Skeletal muscle cell (primary cell): Measurements from ENCODE around the gene STX16.

Experiments used
- DNase-seq: peaks from one replicate; pipeline ENCODE4 v3.0.0-alpha.2; 2010; ENCODE audit warnings: low read depth
- H3K4me3 ChIP-seq: 2 replicates; pipeline ENCODE4 v1.5.1; 2011; ENCODE audit warnings: low read depth, mild to moderate bottlenecking, control low read depth, low read length, moderate library complexity

Gene STX16, protein sequence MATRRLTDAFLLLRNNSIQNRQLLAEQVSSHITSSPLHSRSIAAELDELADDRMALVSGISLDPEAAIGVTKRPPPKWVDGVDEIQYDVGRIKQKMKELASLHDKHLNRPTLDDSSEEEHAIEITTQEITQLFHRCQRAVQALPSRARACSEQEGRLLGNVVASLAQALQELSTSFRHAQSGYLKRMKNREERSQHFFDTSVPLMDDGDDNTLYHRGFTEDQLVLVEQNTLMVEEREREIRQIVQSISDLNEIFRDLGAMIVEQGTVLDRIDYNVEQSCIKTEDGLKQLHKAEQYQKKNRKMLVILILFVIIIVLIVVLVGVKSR

DNA sequence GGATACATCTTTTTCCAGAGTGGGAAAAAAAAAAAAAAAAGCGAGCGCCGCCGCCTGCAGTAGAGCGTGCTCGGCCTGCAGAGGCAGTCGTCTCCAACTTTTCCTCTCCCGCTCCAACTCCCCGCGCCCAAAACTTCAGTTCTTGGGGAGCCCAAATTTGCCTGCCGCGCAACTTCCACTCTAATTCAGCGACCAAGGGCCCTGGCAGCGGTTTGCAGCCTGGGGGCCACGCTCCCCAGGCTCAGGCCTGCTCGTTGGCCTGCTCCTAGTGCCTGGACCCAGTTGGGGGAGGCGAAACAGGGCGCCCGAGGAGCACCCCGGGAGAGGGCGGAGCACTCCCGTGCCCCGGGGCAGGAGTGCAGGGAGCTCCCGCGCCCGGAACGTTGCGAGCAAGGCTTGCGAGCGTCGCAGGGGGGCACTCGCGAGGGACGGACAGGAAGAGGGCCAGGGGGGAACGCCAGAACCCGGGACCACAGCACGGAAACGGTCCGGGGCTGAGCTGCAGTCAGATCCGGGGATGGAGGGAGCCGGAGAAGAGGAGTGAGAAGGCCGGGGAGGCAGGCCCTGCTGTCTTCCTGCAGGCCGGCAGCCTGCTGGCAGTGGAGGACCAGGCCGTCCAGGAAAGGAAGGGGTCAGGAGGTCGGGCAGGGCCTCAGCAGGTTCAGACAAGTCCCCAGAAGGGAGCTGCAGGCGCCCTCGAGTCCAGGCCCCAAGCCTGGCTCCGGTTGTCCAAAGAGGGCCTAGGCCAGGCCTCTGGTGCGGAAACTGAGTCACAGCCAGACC lies at the start of gene STX16:
TSS of gene STX16 (plus strand) at position 508 of the 783 bp plus-strand sequence. CDS start 724 bp downstream, outside the sequence.
- peak; percentile 78 for DNase-seq
- H3K4me3 ChIP-seq = peak within 1 kb of the TSS; percentile 100

DNA sequence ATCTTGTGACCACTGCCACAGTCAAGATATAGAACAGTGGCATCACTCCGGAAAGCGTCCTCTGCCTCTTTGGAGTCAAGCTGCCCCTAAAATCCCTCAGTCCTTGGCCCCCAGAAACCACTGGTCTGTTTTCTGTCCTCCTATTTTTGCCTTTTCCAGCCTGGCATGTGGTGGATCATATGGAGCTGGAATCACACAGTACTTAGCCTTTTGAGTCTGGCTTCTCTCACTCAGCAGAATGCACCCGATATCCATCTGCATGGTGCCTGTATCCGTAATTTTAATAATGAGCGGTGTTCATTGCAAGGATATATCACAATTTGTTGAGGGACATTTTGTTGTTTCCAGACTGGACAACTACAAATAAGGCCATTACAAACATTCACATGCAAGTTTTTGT lies 49.0 kb upstream of the STX16 start:
- no peak overlapping the region for H3K4me3 ChIP-seq
- no peak for DNase-seq

DNA sequence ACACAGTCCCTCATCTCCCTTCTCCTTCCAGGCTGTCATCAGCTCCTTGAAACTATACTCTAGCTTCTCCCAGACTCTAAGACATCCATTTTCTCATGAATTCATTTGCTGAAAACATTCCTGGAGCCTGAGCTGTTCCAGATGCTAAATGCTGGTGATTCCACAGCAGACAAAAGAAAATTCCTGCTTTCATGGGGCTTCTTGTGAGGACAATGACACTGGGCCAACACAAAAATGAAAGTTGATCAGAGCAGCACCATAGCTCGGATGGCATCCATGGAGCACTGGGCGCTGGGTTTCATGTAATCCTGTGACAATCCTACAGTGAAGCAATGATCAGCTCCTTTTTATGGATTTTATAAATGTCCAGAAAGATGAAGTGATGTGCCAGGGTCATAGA lies 47.4 kb upstream of the STX16 start:
- DNase-seq = no peak

DNA sequence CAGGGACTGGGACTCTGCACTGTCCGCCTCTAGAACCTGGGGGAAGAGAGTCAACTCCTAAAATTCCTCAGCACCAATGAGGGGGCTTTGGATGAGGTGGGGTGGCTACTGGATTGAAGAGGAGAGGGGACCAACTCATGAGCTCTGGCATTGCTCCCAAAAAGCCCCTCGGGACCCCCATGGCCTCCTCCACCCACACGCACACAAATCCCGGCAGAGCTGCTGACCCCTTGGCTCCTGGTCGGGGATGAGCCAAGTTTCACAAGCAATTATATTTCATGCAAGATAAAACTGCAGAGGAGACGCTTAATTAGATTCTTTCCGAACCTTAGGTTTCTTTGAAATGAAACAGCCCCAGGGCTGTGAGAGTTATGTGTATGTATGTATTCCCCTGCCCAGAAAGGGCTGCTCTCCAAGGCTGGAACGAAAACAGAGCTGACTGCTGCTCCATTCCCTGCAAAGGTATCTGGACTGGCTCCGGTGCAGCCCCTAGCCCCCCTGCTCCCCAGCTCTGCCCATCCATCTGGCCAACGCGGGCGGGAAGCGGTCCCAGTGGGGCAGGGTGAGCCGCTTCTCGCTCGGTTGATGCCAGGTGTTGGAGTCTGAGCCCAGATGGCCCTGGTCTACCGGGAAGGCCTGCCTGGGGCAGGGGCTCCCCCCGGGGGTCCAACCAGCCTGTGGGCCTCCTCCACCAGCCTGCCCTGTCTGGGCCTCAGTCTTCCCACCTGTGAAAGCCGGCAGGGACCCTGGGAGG lies 46.8 kb upstream of the STX16 start:
- DNase-seq = no peak
- H3K4me3 ChIP-seq = no peak overlapping the region

More for the DNA sequence above, 47.4 kb upstream of the STX16 start:
- no peak overlapping the region for H3K4me3 ChIP-seq

DNA sequence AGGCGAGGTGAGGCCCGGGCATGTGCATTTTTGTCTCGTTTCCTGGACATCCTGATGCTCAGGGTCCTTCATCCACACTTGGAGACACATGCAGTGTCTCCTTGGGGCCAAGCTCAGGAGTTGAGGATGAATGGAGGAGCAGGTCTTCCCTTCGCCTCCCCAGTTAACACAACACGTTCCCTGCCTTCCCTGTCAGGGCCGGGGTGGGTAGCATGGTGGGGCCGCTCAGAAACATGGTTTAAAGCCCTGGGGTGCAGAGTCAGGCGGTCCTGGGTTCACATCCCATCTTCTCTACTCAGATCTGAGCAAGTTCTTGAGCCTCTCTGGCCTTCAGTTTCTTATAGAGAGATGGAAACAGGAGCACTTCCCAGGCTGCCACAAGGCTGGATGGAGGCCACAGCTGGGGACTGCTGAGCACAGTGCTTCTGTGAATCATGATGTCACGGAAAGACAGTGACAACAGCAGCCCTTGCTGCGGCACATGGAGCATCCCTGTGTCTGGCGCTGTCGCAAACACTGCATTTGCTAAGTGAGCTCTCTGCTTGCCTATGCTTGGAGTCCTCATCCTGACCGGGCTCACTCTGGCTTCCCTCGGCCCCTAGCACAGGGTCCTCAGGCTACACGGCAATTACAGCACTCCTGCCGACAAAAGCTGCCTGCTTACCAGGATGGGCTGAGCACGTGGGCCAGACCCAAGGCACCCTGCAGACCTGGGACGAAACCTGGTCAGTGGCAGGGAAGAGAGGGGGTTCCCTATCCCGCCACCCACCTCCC lies 45.6 kb upstream of the STX16 start:
- no peak for DNase-seq
- no peak overlapping the region for H3K4me3 ChIP-seq

DNA sequence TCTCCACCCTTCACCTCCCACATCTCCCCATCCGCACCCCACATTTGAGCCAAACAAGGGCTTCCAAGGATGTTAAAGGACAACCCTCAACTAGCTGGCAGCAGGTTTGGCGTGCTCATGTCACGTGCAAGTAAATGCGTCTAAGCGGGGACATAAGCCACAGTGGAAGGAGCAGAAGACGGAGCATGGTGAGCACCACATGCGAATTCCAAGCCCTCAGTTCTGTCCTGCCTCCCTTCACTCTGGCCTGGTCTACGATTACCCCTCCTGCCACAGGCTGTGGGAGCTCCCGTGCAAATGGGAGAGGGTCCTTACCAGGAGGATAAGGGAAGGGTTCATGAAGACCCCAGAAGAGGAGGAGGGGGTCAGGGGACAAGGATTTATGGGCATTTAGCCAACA lies 44.9 kb upstream of the STX16 start:
- no peak for DNase-seq
- H3K4me3 ChIP-seq = no peak overlapping the region

DNA sequence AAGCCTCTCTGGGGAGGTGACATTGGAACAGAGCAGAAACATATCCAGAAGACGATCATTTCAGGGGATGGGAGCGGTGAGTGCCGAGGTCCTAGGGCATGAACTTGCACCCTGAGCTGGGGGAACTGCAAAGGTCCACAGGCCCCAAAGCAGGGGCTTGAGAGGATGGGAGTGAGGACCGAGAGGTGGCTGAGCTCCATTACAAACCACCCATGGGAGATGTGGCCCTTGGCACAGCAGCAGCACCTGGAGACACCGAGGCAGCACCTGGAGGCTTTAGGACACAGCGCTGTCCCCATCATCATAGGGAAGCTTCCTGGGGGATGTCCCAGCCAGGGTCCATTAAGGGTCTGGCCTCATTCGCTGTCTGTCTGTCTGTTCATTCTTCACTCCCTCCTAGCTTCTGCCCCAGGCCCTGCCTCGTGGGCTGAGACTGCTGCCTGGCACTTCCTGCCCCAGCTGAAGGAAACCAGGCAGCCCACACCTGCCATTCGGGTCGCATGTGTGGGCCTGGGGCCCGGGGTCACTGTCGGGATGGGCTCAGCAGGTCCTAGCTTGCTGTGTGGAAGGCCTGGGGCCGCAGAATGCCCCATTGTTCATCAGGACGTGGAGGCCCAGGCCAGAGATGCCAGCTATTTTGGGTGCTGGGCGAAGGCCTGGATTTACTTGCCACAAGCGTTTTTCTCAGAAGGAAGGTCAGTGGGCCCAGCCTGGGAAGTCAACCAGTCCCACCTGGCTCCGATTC lies 42.8 kb upstream of the STX16 start:
- no peak overlapping the region for H3K4me3 ChIP-seq
- DNase-seq = no peak

DNA sequence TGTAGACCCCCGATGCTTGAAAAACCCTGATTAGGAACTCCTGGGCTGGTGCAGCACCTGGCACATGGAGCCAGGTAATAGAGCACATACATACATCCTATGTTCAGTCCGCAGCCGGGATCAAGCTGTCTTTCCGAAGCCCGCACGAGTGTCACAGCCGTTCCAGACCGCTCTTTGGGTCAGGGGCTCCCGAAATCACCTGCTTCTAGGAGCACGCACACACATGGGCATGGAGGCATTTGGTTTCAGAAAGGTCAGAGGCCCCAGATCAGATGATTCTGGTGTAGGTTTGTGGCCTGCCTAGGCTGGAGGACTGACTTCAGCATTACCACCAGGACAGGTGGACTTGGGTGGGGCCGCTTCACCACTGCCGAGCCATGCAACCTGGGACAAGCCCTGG lies 42.1 kb upstream of the STX16 start:
- no peak for DNase-seq
- H3K4me3 ChIP-seq = no peak overlapping the region

DNA sequence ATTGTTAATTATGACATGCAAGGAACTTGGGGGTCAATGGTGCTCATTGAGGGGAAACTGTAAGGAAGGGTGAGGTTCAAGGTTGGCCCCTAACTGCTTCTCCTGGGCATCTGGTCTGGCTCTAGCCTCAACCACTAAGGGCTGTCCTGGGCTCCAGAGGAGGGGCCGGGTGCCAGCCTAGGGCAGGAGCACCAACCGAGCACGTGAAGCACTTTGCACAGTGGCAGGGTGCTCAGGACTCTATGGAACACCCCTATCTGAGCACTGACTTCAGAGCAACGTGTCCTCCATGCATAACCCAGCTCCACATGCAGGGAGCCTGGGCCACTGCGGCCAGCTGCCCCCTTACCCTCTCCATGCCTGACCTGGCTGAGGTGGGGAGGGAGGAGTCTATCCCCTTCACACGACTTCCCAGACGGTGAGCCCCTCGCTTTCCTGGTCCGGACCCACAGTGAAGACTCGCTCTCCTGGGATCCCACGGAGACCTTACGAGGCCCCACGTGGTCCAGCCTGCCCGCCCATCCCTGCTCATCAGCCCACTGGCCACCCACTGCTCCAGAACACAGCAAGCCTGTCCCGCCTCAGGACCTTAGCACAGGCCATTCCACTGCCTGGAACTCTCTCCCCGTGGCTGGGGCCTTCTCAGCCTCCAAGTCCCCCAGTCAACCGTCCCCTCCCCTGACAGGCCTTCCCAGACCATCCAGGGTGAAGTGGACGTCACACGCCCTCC lies 40.8 kb upstream of the STX16 start:
- no peak overlapping the region for H3K4me3 ChIP-seq
- DNase-seq = no peak

DNA sequence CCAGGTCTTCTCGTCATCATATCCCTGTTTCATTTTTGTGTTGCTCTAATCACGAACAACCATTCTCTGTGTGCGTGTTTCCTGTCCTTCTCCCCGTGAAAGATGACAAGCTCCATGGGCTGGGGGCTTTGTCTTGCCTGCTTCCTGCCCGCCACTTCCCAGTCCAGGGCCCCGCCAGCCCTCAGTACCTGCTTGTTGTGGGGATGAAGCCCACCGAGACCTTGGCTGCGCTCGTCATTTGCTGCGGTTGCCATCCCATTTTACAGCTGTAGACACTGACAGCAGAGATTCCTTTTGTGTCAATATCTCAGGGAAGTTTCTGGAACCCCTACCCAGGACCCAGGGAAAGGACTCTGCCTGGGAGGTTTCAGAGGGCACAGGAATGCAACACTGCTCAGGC lies 40.3 kb upstream of the STX16 start:
- no peak overlapping the region for H3K4me3 ChIP-seq
- DNase-seq = no peak

DNA sequence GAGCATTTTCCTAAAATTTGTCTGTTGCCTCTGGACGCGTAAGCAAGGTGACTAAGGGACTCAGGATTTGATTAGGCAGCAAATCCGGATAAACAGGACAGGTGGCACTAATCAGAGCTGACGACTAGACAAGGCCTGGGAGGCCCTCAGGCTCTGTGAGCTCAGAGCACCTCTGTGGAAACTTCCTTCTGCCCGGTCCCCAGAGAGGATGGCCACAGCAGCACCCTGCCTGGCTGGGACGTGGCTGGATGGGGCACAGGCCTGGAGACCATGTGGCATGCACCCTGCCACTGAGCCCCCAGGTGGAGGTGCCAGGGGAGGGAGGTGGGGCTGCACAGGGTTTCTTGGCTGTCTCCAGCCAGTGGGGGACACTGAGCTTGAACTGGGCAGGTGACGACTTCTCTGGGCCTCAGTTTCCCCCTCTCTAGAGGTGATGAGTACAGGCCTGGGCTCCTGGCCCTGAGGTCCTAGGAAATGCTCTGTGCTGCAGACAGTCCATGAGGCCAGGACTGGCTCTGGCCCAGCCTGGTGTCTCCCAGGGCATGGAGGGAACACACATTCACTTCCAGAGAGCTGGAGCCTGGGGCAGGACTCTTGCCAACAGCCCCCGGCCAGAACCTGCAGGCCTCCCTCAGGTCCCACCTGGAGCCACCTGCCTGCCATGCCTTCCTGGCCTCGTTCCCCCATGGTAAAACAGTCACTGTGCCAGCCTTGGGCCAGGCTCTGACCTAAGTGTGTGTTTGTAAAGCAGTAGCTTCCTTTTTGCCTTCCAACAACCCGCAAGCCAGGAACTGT lies 39.6 kb upstream of the STX16 start:
- H3K4me3 ChIP-seq = no peak overlapping the region
- no peak for DNase-seq

DNA sequence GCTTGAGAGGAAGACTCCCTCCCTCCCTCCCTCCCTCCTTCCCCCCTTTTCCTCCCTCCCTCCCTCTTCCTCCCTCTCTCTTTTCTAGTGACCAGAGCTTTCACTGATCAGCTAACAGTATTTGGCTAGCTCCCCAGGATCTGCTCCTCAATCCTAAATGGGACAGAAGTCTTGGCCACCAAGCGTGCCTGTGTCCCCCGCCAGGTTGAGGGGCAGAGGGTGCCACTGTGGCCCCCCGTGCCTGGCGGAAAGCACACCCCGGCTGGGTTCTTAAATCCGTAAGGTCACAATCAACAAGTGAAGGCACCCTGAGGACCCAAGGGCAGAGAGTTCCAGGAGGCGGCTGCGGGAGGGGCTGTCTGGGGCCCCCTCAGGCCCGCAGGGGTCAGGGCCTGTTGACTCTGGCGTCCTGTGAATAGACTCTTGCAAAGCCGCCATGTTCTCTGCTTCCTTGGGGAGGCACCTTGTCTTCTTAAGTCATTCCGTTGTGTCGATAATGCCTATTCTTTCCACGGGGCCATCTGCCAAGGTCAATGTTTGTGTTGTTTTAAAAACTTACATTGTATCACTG lies 38.9 kb upstream of the STX16 start:
- no peak for DNase-seq
- H3K4me3 ChIP-seq = no peak overlapping the region

DNA sequence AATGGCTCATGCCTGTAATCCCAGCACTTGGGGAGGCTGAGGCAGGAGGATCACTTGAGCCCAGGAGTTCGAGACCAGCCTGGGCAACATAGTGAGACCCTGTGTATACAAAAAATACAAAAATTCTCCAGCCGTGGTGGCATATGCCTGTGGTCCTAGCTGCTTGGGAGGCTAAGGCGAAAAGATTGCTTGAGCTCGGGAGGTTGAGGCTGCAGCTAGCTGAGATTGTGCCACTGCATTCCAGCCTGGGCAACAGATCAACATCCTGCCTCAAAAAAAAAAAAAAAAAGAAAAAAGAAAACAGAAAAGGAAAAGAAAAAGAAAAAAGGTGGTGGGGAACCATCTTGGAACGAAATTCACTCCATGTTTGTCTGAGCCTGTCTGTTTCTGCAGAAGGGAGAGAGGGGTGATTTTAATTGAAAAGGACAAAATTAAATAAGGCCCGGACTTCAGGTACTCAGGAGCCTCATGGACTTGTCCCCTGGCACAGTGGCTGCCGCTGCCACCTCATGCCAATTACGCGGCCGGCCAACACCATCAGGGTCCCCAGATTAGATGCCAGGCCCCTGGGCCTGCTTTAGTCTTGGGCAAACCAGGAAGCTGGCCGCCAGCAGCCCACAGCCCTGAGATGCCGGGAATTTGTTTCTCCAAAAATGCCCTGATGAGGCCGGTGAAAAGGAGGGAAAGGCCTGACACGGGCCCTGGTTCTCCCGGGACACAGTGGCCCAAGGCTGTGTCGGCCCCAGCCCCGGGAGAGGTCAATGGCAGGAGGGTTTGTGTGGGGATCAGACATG lies 37.8 kb upstream of the STX16 start:
- no peak overlapping the region for H3K4me3 ChIP-seq
- no peak for DNase-seq

DNA sequence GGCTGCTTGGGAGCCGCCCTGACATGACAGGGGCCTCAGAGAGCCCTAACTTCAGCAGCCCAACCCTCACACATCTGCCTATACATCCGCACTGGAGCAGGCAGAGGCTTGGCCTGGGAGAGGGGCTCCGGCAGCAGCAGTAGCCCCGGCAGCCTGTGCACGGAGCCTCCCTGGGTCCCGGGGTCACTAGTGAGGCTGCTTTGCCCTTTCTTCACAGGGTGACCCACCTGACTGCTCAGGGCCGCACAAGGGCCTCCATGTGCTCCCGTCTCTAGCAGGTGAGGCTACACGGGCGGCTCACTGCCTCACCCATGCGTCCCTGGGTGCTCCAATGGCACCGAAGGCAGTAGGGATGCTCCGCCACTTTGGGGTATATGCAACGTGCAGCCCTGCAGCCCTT lies 36.7 kb upstream of the STX16 start:
- no peak for DNase-seq
- H3K4me3 ChIP-seq = no peak overlapping the region

DNA sequence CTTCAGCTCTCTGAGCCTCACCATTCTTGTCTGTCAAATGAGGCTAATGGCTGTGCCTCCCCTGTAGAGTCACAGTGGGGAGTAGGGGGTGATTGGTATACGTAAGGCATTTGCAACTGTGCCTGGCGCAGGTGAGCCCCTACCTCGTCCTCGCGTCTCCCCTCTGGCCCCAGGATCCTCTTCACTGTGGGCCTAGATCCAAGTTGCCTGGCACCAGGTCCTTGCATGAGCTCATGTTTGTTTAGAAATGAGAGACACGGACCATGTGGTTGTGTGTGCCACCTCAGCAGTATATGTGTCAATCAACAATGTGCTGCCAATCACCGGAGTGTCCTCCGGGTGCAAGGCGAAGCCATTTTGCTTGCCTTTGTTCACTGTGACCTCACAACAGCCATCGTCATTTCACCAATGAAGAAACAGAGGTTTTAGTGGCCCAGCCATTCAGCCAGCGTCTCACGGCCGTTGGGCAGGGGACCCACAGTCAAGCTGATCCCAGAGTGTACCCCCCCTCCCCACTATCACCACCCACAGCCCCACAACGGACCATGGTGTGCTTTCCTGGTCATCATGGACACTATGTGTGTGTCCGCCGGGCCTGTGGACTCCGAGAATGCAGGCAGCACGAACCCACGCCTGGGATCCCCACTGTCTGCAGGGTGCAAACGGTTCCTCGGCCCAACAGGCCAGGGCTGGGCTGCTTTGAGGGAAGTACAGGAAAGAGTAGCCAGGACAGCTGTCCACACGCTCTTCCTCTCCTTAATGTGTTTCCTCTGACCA lies 35.9 kb upstream of the STX16 start:
- H3K4me3 ChIP-seq = no peak overlapping the region
- no peak for DNase-seq

DNA sequence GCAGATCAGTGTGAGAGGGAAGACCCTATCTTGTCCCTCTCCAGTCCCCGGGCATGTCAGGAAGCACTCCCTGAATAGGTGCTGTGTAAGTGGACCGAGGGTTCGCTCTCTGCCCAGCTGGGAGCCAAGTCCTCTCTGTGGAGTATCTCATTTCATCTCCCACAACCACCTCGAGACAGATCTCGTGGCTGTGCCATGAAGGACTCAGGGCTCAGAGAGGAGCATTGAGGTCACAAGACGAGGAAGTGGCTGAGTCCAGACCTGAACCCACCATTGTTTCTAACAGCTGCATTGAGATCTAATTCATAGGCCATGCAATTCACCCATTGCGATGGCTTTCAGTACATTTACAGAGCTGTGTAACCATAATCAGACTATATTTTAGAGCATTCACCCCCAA lies 34.7 kb upstream of the STX16 start:
- DNase-seq = no peak
- H3K4me3 ChIP-seq = no peak overlapping the region
